AG04450 (cell line): ENCODE results near the gene DUSP1. TPM values are rescaled to one million over a fixed set of nuclear protein-coding genes. Genes with fewer than 3 reads are reported as not detected.

Experiments used
- CTCF ChIA-PET: fragments of 300-600, 350-600 bp; formaldehyde crosslinking; extraction: SDS; loops from one replicate; lab custom pipeline; 2022; ENCODE audit warnings: antibody characterized with exemption, inconsistent platforms; lab: Charles Lee
- POLR2A ChIA-PET: fragments of 350-600 bp; formaldehyde crosslinking; extraction: SDS; loops from one replicate; lab custom pipeline; 2021; ENCODE audit warnings: antibody characterized with exemption, inconsistent platforms; lab: Yijun Ruan, JAX
- DNase-seq: peaks from one replicate; pipeline ENCODE4 v3.0.0-alpha.2; 2011; ENCODE audit warnings: low read depth, low spot score
- H3K27ac ChIP-seq: one replicate; pipeline ENCODE4 v1.5.1; 2012; ENCODE audit warnings: low read depth, low read length, control low read depth
- H3K27me3 ChIP-seq: one replicate; pipeline ENCODE4 v1.6.0; 2012; ENCODE audit warnings: low read length; ENCODE audit not compliant: control insufficient read depth, insufficient read depth
- H3K4me3 ChIP-seq: 2 replicates; pipeline ENCODE4 v1.5.1; 2011; ENCODE audit warnings: mild to moderate bottlenecking, low read depth, low read length, control low read depth
- H3K9me3 ChIP-seq: 2 replicates; pipeline ENCODE4 v1.5.1; 2012; ENCODE audit warnings: low read length; ENCODE audit not compliant: control insufficient read depth, insufficient read depth
- polyA plus RNA-seq: library from polyadenylated mRNA; depleted of rRNA; stranded (reverse); fragments of >200 nt; gene quantifications from 2 replicates; pipeline ENCODE4 v1.2.3, GENCODE V29; 2011
- TF ChIP-seq, protein P1 (sequence below): IDR thresholded peaks from 2 replicates; pipeline ENCODE4 v1.5.1; 2011; ENCODE audit warnings: low read depth, low read length, control low read depth, inconsistent platforms

Gene DUSP1
- polyA plus RNA-seq, 1 experiment: 98.8 TPM

DNA sequence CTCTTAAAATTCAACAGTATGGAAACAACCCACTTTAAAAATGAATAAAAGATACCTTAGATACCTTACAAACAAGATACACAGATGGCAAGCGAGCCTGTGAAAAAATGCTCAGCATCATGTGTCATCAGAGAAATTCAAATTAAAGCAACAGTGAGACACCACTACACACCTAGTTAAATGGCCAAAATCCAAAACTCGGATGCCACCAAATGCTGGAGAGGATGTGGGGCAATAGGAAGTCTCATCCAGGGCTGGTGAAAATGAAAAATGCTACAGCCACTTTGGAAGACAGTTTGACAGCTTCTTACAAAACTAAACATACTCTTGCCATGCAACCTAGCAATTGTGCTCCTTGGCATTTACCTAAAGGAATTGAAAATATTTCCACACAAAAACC lies 17.9 kb downstream of the DUSP1 start:
- TF ChIP-seq, protein P1, sequence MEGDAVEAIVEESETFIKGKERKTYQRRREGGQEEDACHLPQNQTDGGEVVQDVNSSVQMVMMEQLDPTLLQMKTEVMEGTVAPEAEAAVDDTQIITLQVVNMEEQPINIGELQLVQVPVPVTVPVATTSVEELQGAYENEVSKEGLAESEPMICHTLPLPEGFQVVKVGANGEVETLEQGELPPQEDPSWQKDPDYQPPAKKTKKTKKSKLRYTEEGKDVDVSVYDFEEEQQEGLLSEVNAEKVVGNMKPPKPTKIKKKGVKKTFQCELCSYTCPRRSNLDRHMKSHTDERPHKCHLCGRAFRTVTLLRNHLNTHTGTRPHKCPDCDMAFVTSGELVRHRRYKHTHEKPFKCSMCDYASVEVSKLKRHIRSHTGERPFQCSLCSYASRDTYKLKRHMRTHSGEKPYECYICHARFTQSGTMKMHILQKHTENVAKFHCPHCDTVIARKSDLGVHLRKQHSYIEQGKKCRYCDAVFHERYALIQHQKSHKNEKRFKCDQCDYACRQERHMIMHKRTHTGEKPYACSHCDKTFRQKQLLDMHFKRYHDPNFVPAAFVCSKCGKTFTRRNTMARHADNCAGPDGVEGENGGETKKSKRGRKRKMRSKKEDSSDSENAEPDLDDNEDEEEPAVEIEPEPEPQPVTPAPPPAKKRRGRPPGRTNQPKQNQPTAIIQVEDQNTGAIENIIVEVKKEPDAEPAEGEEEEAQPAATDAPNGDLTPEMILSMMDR: no peak
- Histone ChIP-seq H3K27me3 (no peaks in the 10 kb centered on the region), H3K4me3 (no peak overlapping the region), H3K9me3 (peaks cover 16% of the 10 kb centered on the region), H3K27ac (no peak overlapping the region)
- CTCF ChIA-PET: interaction anchor here (1.1 kb wide), 2 partner anchors 36 to 40 kb away, joined by 3 to 4 read pairs; no protein-coding TSS in a partner anchor
- DNase-seq: no peak
- POLR2A ChIA-PET: no interaction called here

DNA sequence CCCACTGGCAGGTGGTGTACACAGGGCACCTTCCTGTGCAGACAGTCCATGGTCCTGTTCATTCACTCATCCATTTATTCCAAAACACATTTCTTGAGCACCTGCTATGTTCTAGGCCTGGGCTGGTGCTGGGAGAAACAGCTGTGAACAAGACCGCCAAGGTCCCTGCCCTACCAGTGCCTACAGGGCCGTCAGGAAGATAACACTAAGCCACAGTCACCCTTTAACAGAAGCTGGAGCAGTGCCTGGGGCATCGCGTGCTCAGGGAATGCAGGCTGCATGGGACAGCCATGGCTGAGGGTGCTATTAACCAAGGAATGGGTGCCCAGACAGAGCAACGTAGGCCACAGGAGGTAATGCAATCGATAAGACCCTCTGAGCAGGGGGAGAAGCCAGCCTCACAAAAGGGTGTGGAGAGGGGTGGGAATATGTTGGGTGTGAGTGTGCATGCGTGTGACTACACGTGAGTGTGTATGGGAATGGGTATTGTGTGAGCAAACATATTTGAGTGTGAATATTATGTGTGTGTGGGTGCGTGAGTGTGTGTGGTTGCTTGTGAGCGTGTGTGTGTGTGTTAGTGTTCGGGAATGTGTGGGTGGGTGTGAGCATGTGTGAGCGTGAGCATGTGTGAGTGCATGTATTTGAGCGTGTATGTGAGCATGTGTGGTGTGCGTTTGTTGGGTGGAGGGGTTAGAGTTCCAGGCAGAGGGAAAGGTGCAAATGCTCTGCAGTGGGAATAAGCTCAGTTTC lies 19.1 kb downstream of the DUSP1 start:
- Histone ChIP-seq H3K27me3 (no peaks in the 10 kb centered on the region), H3K27ac (no peak overlapping the region), H3K4me3 (no peak overlapping the region), H3K9me3 (peaks cover 22% of the 10 kb centered on the region)
- TF ChIP-seq, protein P1: no peak
- no peak for DNase-seq
- ChIA-PET CTCF (interaction anchor here (0.8 to 1.1 kb wide), 2 partner anchors 35 to 37 kb away, joined by 4 read pairs; no protein-coding TSS in a partner anchor), POLR2A (no interaction called here)

DNA sequence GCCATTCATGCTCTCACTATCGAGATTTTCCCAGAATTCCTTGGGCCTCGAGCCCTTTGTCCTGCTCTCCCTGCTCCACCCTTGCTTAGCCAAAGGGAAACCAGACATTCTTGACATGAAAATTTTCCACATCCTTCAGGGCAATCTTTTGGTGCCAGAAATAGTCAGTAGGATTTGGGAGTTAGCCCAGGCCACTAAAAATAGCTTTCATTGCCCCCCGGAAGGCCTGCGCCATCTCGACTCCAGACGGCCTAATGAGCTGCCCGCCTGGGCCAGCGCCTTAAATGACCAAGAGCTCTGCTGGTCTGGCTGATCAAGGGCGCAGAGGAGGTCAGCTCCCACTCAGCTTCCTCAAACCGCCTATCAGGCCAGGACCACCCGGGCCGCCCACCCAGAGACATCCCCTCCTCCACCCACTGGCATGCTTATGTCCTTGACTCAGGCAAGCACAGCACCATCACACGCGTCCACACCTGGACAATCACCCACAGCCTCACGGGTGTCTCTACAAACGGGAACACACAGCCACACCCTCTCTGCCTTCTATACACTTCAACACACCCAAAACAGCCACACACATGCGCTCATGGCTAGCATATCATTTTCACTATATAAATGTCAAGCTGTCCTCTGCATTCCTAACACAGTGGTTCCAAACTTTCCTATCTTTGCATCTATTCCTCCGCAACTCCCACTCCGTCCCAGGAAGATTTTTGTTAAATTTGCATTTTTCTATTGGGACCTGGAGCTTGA lies 20.9 kb downstream of the DUSP1 start:
- DNase-seq: no peak
- no peaks in the 10 kb centered on the region for H3K27me3 ChIP-seq
- H3K9me3 ChIP-seq: peaks cover 15% of the 10 kb centered on the region
- H3K27ac ChIP-seq: no peak overlapping the region
- ChIA-PET CTCF (interaction anchor here (0.6 to 1.5 kb wide), 3 partner anchors 8 to 134 kb away, joined by 3 to 10 read pairs (median 4); no protein-coding TSS in a partner anchor), POLR2A (no interaction called here)
- TF ChIP-seq, protein P1: no peak
- no peak overlapping the region for H3K4me3 ChIP-seq

DNA sequence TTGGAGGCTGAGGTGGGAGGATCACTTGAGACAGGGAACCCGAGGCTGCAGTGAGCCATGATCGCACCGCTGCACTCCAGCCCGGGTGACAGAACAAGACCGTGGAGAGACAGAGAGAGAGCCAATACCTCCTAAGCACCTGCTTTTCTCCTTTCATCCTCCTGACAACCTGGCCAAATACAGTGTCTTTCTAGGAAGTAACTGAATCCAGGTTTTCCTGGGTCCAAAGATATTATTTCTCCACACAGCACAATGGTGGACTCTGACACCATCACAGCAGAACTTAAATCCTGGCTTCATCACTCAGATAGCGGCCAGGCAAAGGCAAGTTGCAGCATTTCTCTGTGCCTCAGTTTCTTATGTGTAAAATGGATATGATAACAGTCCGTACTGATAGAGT lies 21.9 kb downstream of the DUSP1 start:
- H3K9me3 ChIP-seq: peaks cover 15% of the 10 kb centered on the region
- TF ChIP-seq, protein P1: no peak
- ChIA-PET POLR2A (no interaction called here), CTCF (interaction anchor here (1.5 kb wide), 1 partner anchor 34 kb away, joined by 4 read pairs; no protein-coding TSS in a partner anchor)
- no peak for DNase-seq
- H3K27ac ChIP-seq: no peak overlapping the region
- no peak overlapping the region for H3K4me3 ChIP-seq
- H3K27me3 ChIP-seq: no peaks in the 10 kb centered on the region

DNA sequence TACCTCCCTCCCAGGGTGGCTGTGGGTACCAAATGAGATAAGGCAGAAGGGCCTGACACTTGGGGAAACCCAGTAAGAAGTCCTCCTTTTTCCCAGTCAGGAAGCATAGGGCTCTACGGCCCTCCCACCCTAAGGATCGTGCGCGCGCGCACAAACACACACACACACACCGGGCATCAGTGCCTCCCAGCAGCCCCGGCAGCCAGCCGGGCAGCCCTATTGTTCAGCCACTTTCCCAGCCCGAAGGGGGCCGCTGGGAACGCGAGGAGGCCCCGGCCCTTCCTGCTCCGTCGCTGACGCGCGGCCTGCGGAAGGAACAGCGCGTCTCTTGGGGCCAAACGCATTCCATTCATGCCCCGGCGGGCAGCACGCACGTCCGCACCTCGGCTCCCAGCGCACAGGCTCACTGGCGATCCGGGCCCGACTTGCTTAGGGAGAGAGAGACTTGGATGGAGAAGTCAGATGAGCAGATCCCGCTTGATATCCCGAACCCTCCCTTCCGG lies 22.6 kb downstream of the DUSP1 start:
- Histone ChIP-seq H3K27ac (no peak overlapping the region), H3K9me3 (peaks cover 15% of the 10 kb centered on the region), H3K27me3 (no peaks in the 10 kb centered on the region), H3K4me3 (no peak overlapping the region)
- DNase-seq: no peak
- ChIA-PET POLR2A (no interaction called here), CTCF (interaction anchor here (0.6 kb wide), 2 partner anchors 185 to 211 kb away, joined by 3 read pairs; partner anchors contain the start of gene RPL26L1)
- TF ChIP-seq, protein P1: no peak
